Epithelial cell of esophagus (primary cell): ENCODE results near the gene CCDC174.
"Not testable (repeated sequence)": the region's sequence is repeated elsewhere in the genome, so short reads cannot be mapped to it uniquely, and the experiment has no call there.

Source experiments
- DNase-seq: peaks from one replicate; pipeline ENCODE4 v3.0.0; 2010; ENCODE audit warnings: low read depth
- H3K4me3 ChIP-seq: 2 replicates; pipeline ENCODE4 v1.5.1; 2011; ENCODE audit warnings: mild to moderate bottlenecking, low read length, control low read depth
- CTCF ChIP-seq: IDR thresholded peaks from 2 replicates; pipeline ENCODE4 v1.5.1; 2011; ENCODE audit warnings: low read depth, mild to moderate bottlenecking, low read length, control low read depth, inconsistent platforms; ENCODE audit not compliant: insufficient read depth; ENCODE audit errors: missing control alignments

The CCDC174 gene

GRCh38 chr3:14608298-14608697, 43.3 kb upstream of the CCDC174 start:
- no peak overlapping the region for H3K4me3 ChIP-seq
- DNase-seq = no peak
- peak; percentile 23 for TF ChIP-seq CTCF

GRCh38 chr3:14609058-14609457, 42.5 kb upstream of the CCDC174 start:
- DNase-seq, H3K4me3 ChIP-seq: not testable (repeated sequence)

GRCh38 chr3:14609506-14609905, 42.1 kb upstream of the CCDC174 start:
- DNase-seq = no peak
- no peak for TF ChIP-seq CTCF
- no peak overlapping the region for H3K4me3 ChIP-seq

GRCh38 chr3:14609941-14610340, 41.6 kb upstream of the CCDC174 start:
- no peak for DNase-seq
- no peak overlapping the region for H3K4me3 ChIP-seq
- TF ChIP-seq CTCF = no peak

GRCh38 chr3:14614189-14614588, 37.4 kb upstream of the CCDC174 start:
- TF ChIP-seq CTCF = no peak
- H3K4me3 ChIP-seq = no peak overlapping the region
- DNase-seq = peak; percentile 65

GRCh38 chr3:14614862-14615261, 36.7 kb upstream of the CCDC174 start:
- no peak for DNase-seq
- no peak overlapping the region for H3K4me3 ChIP-seq
- no peak for TF ChIP-seq CTCF

- H3K4me3 ChIP-seq = no peak overlapping the region
- TF ChIP-seq CTCF = no peak
- DNase-seq = no peak
Measured at GRCh38 chr3:14616606-14617507, 34.7 kb upstream of the CCDC174 start.
